GM20000 (cell line): Measurements from ENCODE around the gene C14orf180.

Experiments
- DNase-seq: peaks from one replicate; pipeline ENCODE4 v3.0.0; 2012; ENCODE audit warnings: low spot score
- CTCF ChIP-seq: IDR thresholded peaks from 2 replicates; pipeline ENCODE4 v1.5.1; 2012; ENCODE audit warnings: mild to moderate bottlenecking, control low read depth; ENCODE audit errors: extremely low read depth, missing control alignments

Gene C14orf180

DNA sequence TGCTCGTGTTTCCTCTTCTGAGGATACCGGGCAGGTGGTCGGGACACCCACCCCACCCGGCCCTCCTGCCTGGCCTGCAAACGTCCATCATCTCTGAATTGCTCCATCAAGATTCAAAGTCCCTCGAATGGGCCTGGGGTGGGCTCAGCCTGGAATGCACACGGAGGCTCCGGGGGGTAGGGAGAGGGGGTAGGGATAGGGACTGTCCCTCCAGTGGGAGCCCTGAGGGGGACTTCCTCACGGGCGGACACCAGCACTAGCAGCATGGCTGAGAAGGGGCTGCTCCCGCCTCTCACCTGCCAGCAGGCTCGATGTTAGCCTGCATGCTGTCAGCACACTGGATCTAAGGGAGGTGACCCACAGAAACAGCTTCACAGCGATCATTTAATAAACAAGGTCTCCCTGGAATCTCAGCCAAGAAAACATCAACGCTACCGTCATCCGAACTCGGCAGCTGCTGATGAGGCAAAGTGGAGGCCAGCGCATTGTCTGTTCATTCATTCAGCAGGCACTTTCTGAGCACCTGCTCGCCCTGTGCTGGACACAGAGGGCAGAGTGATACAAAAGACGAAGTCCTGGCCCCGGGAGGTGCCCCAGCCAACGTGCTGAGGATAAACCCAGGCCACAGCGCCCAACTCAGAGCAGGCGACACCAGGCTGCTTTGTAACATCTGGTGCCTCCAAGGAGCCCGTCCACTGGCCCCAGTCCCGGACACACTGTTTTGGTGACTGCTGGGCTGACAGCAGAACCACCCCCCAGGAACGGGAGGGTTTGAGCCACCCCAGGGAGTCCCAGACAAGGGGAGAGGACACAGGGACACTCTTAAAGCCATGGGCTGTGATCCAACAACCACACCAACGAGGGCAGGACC, 18.7 kb downstream of the C14orf180 start:
- DNase-seq = no peak
- no peak for TF ChIP-seq CTCF

GRCh38 chr14:104598910-104599273, 19.3 kb downstream of the C14orf180 start:
- no peak for DNase-seq
- TF ChIP-seq CTCF = no peak

DNA sequence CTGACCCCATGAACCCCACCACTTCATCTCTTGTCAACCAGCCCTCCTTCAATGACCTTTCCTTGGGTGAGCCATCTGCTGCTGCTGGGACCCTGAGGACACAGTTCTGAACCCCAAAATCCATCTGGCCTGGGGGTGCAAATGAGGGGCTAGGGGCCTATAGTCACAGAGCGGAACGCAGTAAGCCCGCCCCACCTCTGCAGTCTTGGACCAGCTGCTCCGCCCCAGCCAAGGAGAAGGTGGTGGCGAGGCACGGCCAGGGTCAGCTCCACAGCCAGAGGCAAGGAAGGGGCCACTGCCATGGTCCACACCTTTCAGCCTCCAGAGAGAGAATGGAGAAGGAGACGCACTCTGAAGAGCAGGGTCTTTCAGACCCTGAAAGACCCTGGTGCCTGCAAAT, 19.9 kb downstream of the C14orf180 start:
- no peak for TF ChIP-seq CTCF
- DNase-seq = no peak

DNA sequence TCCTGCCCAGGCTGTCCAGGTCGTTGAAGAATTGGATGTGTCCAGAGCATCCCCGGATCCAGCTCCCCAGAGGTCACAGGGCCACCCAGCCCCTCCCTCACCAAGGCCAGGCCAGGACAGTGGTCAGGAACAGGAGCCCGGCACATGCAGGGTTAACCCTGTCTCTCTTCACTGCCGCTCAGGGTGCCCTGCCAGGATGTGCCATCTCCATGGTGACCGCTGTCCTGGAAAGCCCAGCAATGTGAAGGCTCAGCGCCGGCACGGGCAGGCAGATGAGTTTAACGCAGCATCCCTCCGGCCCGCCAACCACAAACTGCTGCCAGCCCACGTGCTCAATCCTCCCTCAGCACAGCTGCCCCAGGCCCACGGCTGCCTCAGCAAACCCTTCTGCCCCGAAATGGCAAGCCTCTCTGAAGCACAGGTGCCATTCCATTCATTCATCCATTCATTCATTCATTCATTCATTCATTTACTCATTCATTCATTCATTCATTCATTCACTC, 20.6 kb downstream of the C14orf180 start:
- DNase-seq = no peak

GRCh38 chr14:104600805-104601204, 21.2 kb downstream of the C14orf180 start:
- DNase-seq = no peak
- no peak for TF ChIP-seq CTCF

More for the DNA sequence above, 20.6 kb downstream of the C14orf180 start:
- no peak for TF ChIP-seq CTCF

DNA sequence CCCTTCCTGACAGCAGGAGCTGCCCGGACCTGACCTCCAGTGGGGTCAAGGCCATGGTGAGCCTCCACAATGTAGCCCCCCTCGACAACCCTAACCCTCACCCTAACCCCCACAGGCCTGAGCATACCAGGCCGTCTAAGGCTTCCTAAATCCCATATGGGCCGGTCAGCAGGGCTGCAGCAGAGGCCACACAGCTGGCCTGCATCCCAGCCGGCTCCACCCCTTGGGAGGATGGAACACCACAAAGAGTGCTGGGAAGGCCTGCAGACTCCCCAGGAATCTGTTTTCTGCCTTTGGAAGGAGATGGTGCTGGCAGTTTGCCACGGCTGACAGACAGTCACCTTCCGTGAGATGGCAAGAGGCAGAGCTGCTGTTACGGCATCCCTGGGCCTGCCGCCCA, 22.2 kb downstream of the C14orf180 start:
- TF ChIP-seq CTCF = no peak
- DNase-seq = no peak

- TF ChIP-seq CTCF = no peak
- no peak for DNase-seq
Measured at GRCh38 chr14:104602315-104602932, 22.9 kb downstream of the C14orf180 start.
